Ammon's horn (tissue), 1 donor: ENCODE data around the gene EFHC1.

ENCODE experiments used
- DNase-seq: peaks from one replicate; pipeline ENCODE4 v3.0.0-alpha.2; 2016; ENCODE audit warnings: low spot score

Gene EFHC1

GRCh38 chr6:52555518-52556233 lies 135.5 kb downstream of the EFHC1 start:
- no peak for DNase-seq

- DNase-seq: no peak
Observed at GRCh38 chr6:52557389-52558265, 137.5 kb downstream of the EFHC1 start.

GRCh38 chr6:52558266-52559000 lies 138.3 kb downstream of the EFHC1 start:
- no peak for DNase-seq

GRCh38 chr6:52560462-52560861 lies 140.3 kb downstream of the EFHC1 start:
- DNase-seq: no peak

GRCh38 chr6:52562911-52563310 lies 142.8 kb downstream of the EFHC1 start:
- no peak for DNase-seq

GRCh38 chr6:52564856-52565255 lies 144.7 kb downstream of the EFHC1 start:
- no peak for DNase-seq

- no peak for DNase-seq
Observed at GRCh38 chr6:52566201-52566600, 146.1 kb downstream of the EFHC1 start.

- DNase-seq: no peak
Observed at GRCh38 chr6:52566853-52567279, 146.7 kb downstream of the EFHC1 start.

- DNase-seq: no peak
Observed at GRCh38 chr6:52568320-52568719, 148.2 kb downstream of the EFHC1 start.

GRCh38 chr6:52570291-52570700 lies 150.2 kb downstream of the EFHC1 start:
- no peak for DNase-seq

GRCh38 chr6:52571099-52571755 lies 151.1 kb downstream of the EFHC1 start:
- no peak for DNase-seq

GRCh38 chr6:52572536-52572935 lies 152.4 kb downstream of the EFHC1 start:
- DNase-seq: no peak

GRCh38 chr6:52573295-52573694 lies 153.2 kb downstream of the EFHC1 start:
- no peak for DNase-seq
